ENCODE results near the gene FRMD4A.

DNA sequence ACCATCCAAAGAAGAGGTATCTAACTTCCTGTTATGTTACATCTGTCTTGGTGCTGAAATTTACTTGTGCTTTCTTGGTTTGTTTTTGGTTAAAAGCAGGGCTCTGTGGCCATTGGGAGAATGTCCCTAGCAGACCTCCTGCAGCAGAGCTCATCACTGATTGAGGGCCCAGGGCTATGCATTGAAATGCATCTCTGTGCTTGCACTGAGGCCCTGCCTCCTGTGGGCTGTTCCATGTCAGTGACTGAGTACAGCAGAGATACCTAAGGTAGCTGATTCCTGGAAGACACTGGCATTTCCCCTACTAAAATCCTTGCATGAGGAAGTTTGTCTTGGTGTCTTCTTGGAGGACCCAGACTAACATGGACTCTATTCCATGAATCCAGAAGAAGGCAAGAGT is 213.9 kb downstream of the FRMD4A start:
- TF ChIP-seq, protein P1, sequence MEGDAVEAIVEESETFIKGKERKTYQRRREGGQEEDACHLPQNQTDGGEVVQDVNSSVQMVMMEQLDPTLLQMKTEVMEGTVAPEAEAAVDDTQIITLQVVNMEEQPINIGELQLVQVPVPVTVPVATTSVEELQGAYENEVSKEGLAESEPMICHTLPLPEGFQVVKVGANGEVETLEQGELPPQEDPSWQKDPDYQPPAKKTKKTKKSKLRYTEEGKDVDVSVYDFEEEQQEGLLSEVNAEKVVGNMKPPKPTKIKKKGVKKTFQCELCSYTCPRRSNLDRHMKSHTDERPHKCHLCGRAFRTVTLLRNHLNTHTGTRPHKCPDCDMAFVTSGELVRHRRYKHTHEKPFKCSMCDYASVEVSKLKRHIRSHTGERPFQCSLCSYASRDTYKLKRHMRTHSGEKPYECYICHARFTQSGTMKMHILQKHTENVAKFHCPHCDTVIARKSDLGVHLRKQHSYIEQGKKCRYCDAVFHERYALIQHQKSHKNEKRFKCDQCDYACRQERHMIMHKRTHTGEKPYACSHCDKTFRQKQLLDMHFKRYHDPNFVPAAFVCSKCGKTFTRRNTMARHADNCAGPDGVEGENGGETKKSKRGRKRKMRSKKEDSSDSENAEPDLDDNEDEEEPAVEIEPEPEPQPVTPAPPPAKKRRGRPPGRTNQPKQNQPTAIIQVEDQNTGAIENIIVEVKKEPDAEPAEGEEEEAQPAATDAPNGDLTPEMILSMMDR (IDR thresholded peaks at IDR 0.05), result no peak
- no peak for TF ChIP-seq POLR2A (IDR thresholded peaks at IDR 0.05)
